GM18519 (cell line): ENCODE data around the gene EHBP1L1.

Experiments
- ATAC-seq: cut with Tn5 transposase; IDR thresholded peaks from one replicate; pipeline ENCODE4 v1.9.1; 2021; ENCODE audit warnings: mild to moderate bottlenecking, moderate library complexity; ENCODE audit not compliant: unreplicated experiment, low FRiP score

The EHBP1L1 gene

DNA sequence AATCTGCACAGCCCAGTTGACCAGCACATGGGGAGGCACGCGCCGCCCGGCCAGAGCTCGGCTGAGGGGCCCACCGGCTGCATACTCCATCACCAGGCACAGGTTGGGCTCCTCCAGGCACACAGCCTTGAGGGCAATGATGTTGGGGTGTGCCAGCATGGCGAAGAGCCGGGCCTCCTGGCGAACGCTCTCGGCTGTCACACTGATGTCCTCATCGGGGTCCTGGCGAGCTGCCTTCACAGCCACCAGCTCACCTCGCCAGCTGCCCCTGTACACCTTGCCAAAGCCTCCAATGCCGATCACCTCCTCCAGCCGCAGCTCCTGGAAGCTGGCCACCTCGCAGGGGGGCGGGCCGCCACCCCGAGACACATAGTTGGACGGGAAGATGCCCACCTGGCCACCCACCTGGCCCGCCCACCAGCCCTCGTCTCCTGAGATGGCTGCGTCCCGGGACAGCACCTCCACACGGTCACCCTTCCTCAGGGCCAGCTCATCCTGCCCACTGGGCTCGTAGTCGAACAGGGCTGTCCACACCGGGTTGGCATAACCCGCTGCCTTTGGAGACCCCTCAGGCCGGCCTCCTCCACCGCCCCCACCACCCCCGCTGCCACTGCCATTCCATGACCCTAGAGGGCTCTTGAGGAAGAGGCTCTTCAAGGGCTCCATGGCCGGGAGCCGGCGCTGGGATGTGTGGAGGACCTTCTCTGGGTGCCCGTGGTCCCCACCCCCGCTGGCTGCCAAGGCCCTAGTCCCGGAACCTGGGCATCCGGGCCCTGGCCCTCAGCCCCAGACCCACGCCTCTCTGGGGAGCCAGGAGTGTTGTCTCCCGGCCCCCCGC, 37.5 kb downstream of the EHBP1L1 start:
- no peak for ATAC-seq

- peak; percentile 66 for ATAC-seq
Observed at GRCh38 chr11:65615229-65615949, 39.5 kb downstream of the EHBP1L1 start, which contains the start of gene PCNX3. Gene PCNX3 (plus strand): TSS chr11:65615776. CDS start chr11:65616312, 536 bp downstream.

DNA sequence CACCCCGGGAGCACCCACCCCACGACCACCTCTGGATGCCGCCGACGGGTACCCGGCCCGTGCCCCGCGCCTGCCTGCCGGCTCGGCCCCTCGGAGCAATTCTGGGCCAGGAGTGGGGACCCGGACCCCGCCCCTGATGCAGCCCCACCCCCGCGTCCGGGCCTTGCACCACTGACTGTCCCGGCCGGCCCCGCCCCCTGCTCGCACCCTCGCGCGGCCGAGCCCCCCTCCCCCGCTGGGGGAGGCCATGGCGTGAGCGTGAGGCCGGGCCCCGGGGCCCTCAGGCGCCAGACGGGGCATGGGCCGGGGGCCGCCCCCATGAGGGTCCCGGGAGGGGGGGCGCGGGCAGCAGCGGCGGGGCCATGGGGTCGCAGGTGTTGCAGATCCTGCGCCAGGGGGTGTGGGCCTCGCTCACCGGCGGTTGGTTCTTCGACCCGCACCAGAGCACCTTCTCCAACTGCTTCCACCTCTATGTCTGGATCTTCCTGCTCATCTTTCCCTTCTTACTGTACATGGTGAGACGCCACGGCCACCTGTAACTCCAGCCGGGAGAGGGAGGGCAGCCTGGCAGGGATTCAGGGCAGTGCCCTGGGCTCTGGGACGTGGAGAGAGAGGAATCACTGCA, 40.2 kb downstream of the EHBP1L1 start:
- no peak for ATAC-seq

DNA sequence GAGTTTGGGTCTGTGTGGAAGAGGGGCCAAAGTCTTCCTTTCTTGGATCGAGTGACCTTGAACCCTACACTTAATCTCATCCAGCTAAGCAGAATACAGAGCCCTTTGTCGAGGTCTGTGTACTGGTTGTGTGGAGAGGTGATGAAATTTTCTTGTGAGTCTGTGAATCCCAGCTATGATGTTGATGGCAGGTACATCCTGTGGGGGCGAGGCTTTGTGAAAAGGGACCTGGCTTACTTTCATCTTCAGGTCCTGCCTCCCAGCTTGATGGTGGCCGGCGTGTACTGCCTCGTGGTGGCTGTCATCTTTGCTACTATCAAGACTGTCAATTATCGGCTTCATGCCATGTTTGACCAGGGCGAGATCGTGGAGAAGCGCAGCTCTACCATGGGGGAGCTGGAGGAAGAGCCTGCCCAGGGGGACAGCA, 40.7 kb downstream of the EHBP1L1 start:
- no peak for ATAC-seq

DNA sequence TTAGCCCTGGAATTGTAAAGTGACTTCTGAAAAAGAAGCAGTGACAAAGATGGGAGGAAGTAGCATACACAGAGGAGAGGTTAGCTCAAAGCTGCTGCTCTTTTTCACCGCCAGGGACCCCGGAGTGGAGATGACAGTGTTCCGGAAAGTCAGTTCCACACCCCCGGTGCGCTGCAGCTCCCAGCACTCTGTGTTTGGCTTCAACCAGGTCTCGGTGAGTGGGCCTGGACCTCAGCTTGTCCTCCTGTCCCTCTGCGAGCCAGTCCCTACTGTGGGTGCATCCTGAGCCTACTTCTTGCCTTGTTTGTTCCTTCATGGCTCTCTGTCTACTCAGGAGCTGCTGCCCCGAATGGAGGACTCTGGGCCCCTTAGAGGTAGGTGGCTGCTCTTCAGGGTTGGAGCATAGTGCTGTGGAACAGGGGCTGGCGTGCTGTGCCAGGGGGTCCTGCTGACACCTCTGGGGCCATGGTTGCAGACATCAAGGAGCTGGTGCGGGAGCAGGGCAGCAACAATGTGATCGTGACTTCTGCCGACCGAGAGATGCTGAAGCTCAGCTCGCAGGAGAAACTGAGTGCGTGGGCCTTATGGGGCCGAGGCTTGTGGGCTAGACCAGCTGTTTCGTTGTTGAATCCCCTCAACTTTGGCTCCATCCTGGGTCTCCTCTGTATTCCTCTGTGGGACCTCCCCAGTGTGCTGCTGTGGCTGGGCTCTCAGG, 41.4 kb downstream of the EHBP1L1 start:
- ATAC-seq = no peak

DNA sequence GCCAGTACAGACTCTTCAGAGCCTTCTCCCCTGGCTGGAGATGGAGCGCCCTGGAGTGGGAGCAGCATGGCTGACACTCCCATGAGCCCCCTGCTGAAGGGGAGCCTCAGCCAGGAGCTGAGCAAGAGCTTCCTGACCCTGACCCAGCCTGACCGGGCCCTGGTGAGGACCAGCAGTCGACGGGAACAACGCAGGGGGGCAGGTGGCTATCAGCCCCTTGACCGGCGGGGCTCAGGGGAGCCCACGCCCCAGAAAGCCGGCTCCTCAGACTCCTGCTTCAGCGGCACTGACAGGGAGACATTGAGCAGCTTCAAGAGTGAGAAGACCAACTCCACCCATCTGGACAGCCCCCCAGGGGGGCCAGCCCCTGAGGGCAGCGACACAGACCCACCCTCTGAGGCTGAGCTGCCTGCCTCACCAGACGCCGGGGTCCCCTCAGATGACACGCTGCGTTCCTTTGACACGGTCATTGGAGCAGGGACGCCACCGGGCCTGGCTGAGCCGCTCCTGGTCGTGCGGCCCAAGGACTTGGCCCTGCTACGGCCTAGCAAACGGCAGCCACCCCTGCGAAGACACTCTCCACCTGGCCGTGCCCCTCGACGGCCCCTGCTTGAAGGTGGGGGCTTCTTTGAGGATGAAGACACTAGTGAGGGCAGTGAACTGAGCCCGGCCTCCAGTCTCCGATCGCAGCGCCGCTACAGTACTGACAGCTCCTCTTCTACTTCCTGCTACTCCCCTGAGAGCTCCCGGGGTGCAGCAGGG, 42.3 kb downstream of the EHBP1L1 start:
- no peak for ATAC-seq

- ATAC-seq = no peak
Observed at GRCh38 chr11:65618763-65619162, 42.9 kb downstream of the EHBP1L1 start.

DNA sequence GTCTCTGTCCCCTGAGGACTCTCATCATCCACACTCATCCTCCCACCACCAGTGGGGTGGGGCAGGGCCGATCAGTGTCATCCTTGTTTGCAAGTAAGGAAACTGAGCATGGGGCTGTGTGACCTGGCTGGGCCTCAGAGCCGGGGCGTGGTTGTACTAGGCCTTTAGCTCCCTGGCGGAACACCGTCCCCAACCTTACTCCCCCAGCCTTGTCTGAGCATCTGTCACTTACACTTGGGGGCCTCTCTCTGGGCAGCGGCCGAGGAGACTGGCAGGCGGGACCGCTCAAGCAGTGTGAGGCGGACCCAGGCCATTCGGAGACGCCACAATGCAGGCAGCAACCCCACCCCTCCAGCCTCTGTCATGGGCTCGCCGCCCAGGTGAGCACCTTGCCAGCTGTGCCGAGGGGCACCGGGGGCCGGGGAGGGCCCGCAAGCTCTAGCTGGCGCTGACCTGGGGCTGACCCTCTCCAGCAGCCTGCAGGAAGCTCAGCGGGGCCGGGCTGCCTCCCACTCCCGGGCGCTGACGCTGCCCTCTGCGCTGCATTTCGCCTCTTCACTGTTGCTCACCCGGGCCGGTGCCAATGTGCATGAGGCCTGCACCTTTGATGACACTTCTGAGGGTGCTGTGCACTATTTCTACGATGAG, 43.6 kb downstream of the EHBP1L1 start:
- ATAC-seq = no peak

DNA sequence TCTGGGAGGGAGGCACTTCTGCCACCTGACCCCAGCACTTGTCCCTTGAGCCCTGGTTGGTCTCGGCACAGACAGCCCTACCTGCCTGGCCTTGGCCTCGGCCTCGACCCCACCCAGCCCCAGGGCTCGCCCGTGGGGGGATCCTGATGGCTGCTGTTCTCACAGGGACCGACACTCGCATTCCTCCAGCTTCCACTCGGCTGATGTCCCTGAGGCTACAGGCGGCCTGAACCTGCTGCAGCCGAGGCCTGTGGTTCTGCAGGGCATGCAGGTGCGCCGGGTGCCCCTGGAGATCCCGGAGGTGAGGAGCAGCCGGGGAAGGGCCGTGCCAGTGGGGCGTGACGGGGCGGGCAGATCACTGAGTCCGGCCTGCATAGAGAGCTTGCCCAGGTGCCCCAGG, 44.8 kb downstream of the EHBP1L1 start:
- no peak for ATAC-seq

GRCh38 chr11:65621460-65621859, 45.6 kb downstream of the EHBP1L1 start:
- ATAC-seq = no peak

GRCh38 chr11:65622011-65622410, 46.2 kb downstream of the EHBP1L1 start:
- no peak for ATAC-seq

DNA sequence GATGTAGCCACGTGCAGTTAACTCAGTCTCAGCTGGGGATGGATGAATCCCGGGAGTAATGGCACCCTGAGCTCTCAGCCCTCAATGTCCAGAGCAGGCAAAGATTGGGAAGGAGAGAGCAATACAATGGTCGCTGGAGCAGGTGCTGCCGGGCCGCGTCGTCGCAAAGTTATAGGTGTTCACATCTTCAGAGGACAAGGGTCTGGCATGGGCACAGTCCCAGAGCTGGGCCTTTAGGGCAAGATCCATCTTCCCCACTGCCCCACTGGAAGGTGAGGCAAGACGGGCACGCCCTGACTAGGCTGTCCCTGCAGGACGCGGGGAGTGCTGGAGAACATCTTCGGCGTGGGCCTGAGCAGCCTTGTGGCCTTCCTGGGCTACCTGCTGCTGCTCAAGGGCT, 47.3 kb downstream of the EHBP1L1 start:
- ATAC-seq = no peak

DNA sequence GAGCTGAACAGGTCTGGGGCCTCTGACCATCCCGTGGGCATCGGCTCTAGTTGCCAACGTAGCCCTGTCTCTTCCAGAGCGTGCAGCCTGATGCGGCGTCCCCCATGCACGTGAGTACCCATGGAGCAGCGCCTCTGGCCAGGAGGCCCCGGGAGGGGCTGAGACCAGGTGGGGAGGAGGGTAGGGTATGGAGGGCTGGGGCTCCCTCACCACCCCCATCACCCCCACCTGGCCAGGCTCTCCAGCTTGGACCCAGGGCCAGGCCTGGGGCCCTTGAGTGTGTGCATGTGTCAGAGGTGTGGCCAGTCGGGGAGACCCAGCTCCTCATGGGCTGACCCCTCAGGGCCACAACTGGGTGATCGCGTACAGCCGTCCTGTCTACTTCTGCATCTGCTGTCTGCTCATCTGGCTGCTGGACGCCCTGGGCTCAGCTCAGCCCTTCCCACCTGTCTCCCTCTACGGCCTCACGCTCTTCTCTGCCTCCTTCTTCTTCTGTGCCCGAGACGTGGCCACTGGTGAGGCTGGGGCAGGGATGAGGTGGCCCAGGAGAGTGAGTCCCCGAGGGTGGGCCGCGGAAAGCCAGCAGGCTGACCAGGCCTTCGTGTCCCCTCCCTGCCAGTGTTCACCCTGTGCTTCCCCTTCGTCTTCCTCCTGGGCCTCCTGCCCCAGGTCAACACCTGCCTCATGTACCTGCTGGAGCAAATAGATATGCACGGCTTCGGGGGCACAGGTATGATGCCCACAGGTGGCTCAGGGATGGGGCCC, 48.2 kb downstream of the EHBP1L1 start:
- no peak for ATAC-seq

- ATAC-seq = no peak
Observed at GRCh38 chr11:65624931-65625627, 49.2 kb downstream of the EHBP1L1 start.

GRCh38 chr11:65625628-65626342, 49.9 kb downstream of the EHBP1L1 start:
- ATAC-seq = no peak

DNA sequence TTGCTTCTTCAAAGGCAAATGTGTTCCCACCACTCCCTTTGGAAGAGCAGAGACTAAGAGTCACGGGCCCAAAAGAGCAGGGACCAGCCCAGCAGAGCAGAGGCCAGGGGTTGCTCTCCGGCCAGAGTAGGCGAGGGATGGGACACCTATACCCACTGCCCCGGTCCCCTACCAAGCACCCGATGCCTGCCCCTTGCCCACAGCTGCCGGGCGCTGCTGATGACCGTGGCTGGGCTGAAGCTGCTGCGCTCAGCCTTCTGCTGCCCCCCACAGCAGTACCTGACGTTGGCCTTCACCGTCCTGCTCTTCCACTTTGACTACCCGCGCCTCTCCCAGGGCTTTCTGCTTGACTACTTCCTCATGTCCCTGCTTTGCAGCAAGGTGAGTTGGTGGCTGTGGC, 51.3 kb downstream of the EHBP1L1 start:
- ATAC-seq = no peak

- ATAC-seq = no peak
Observed at GRCh38 chr11:65629579-65629978, 53.7 kb downstream of the EHBP1L1 start.

- no peak for ATAC-seq
Observed at GRCh38 chr11:65630215-65630614, 54.4 kb downstream of the EHBP1L1 start.
